Thymus (tissue), 2 donors: Measurements from ENCODE around the gene TLR10. TPM values are rescaled to one million over a fixed set of nuclear protein-coding genes. Genes with fewer than 3 reads are reported as not detected.

Experiments used
- polyA plus RNA-seq: library from polyadenylated mRNA; stranded (reverse); fragments of 200-250 nt; gene quantifications from one replicate; pipeline ENCODE4 v1.2.3, GENCODE V29; 2013
- total RNA-seq: library from RNA; stranded (reverse); fragments of 120-200 nt; gene quantifications from one replicate; pipeline ENCODE4 v1.2.4, GENCODE V29; 2013
- donor health status: healthy.

Gene TLR10
- total and polyA plus RNA-seq, 2 donors = 4.4 to 8.9 TPM

Other genes with a start within 250 kb of the TLR10 start
- 11.0 TPM for gene KLF3, start 118.8 kb downstream of the TLR10 start, total RNA-seq
- gene KLF3, start 118.8 kb downstream of the TLR10 start, polyA plus RNA-seq = 23.8 TPM
- gene TLR1, start 21.8 kb upstream of the TLR10 start, total RNA-seq = 17.4 TPM
- gene TLR1, start 21.8 kb upstream of the TLR10 start, polyA plus RNA-seq = 6.1 TPM
- 2.5 TPM for gene TLR6, start 73.8 kb upstream of the TLR10 start, total RNA-seq
- 1.6 TPM for gene TLR6, start 73.8 kb upstream of the TLR10 start, polyA plus RNA-seq
- 5.9 TPM for gene FAM114A1, start 84.8 kb upstream of the TLR10 start, total RNA-seq
- 7.3 TPM for gene FAM114A1, start 84.8 kb upstream of the TLR10 start, polyA plus RNA-seq
- 15.0 TPM for gene TMEM156, start 249.4 kb upstream of the TLR10 start, total RNA-seq
- 23.7 TPM for gene TMEM156, start 249.4 kb upstream of the TLR10 start, polyA plus RNA-seq